ENCODE results near the gene LGALS1.

Gene LGALS1

DNA sequence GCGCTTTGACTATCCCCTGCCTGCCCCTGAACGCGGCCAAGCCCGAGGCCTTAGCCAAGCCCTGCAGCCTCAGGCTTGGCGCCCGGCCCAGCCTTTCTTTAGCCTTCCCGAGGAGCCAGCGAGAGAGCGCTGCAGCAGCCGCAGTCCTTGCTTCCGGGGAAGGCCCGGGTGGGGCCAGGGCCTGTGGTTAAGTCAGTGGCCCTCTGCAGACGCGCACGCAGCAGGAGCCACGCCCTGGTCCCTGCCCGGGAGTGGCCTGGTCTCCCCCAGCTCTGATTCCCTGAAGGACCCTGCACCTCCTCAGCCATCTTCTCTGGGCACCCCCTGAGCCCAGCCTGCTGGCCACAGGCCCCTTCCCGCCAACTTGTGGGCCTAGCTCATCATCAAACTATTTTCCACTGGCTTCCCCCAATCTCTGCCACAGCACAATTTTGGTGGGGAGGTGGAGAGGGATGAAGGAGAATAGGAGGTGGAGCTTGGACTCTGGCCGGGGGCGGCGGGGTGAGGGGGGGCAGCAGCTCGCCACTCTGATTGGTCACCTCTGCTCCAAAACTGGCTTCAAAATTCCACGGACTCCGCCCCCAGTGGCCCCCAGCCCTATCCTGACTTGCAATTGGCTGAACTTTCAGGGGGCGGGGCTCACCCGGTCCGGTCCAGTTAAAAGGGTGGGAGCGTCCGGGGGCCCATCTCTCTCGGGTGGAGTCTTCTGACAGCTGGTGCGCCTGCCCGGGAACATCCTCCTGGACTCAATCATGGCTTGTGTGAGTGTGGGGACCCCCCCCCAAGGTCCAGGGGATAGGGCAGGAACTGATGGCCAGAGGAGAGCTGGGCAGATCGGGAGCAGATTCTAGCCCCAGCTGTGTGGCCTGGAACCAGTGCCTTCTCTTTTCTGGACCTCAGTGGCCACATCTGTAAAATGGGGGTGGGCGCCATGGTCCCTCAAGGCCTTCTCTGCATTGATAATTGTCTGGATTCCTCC is at the start of gene LGALS1:
LGALS1 (plus strand) TSS at position 686 of the 979 bp plus-strand sequence; CDS start at position 753, 67 bp downstream.
- peaks cover 32% of the 10 kb centered on the region for H3F3A ChIP-seq (ENCODE audit: insufficient read depth, low read length)
- peaks cover 23% of the 10 kb centered on the region for H3K4me1 ChIP-seq (ENCODE audit: low read length)
- peak; percentile 88 for DNase-seq
- H3K79me2 ChIP-seq (ENCODE audit: low read length): peaks cover 21% of the 10 kb centered on the region
- H3K27me3 ChIP-seq (replicated peaks; ENCODE audit: insufficient read depth, low read length): no peaks in the 10 kb centered on the region
- H3K9me2 ChIP-seq (replicated peaks; ENCODE audit: insufficient read depth, low read length): no peaks in the 10 kb centered on the region
- H4K20me1 ChIP-seq (ENCODE audit: insufficient read depth, low read length): no peaks in the 10 kb centered on the region
- H3K9me3 ChIP-seq (replicated peaks; ENCODE audit: insufficient read depth, low read length): no peaks in the 10 kb centered on the region
- H2AFZ ChIP-seq (ENCODE audit: low read length): peak within 1 kb of the TSS; percentile 96
- peak within 1 kb of the TSS; percentile 90 for H3K4me2 ChIP-seq (ENCODE audit: low read depth, low read length)
- H3K4me3 ChIP-seq (ENCODE audit: low read length): peak within 1 kb of the TSS; percentile 65
- peak within 1 kb of the TSS; percentile 71 for H3K9ac ChIP-seq (ENCODE audit: low read length)
- H3K36me3 ChIP-seq (replicated peaks; ENCODE audit: insufficient read depth, low read length): no peaks in the 10 kb centered on the region
- H3K27ac ChIP-seq (ENCODE audit: low read length): peak within 1 kb of the TSS; percentile 82; the same call in 1 of the 2 replicates
- TF ChIP-seq, protein P1, sequence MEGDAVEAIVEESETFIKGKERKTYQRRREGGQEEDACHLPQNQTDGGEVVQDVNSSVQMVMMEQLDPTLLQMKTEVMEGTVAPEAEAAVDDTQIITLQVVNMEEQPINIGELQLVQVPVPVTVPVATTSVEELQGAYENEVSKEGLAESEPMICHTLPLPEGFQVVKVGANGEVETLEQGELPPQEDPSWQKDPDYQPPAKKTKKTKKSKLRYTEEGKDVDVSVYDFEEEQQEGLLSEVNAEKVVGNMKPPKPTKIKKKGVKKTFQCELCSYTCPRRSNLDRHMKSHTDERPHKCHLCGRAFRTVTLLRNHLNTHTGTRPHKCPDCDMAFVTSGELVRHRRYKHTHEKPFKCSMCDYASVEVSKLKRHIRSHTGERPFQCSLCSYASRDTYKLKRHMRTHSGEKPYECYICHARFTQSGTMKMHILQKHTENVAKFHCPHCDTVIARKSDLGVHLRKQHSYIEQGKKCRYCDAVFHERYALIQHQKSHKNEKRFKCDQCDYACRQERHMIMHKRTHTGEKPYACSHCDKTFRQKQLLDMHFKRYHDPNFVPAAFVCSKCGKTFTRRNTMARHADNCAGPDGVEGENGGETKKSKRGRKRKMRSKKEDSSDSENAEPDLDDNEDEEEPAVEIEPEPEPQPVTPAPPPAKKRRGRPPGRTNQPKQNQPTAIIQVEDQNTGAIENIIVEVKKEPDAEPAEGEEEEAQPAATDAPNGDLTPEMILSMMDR (IDR thresholded peaks at IDR 0.05; ENCODE audit: low read length): no peak
- no peak for TF ChIP-seq EZH2phosphoT487 (IDR thresholded peaks at IDR 0.05; ENCODE audit: low read length)
- no peak for TF ChIP-seq EZH2 (optimal IDR thresholded peaks at IDR 0.05; ENCODE audit: low read depth, low read length)

DNA sequence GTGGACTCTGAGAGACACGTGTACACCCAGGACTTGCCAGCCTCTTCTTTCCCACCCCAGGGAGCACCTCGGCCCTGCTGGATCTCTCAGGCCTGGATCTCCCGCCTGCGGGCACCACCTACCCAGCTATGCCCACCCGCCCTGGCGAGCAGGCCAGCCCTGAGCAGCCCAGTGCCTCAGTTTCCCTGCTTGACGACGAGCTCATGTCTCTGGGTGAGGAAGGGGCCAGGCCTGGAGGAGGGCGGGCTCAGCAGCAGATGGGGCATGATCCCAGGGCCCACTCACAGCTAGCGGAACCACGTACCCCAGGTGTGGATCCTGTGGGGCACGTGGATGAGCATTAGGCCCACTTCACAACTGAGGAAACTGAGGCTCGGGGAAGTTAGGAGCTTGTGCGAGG is 49.7 kb upstream of the LGALS1 start:
- H3K9ac ChIP-seq (ENCODE audit: low read length): no peak overlapping the region
- H3K27ac ChIP-seq (ENCODE audit: low read length): no peak overlapping the region
- H2AFZ ChIP-seq (ENCODE audit: low read length): no peak overlapping the region
- H3K36me3 ChIP-seq (replicated peaks; ENCODE audit: insufficient read depth, low read length): no peaks in the 10 kb centered on the region
- DNase-seq: no peak
- no peaks in the 10 kb centered on the region for H4K20me1 ChIP-seq (ENCODE audit: insufficient read depth, low read length)
- H3F3A ChIP-seq (ENCODE audit: insufficient read depth, low read length): peaks cover 10% of the 10 kb centered on the region
- H3K4me1 ChIP-seq (ENCODE audit: low read length): peaks cover 23% of the 10 kb centered on the region
- no peaks in the 10 kb centered on the region for H3K9me2 ChIP-seq (replicated peaks; ENCODE audit: insufficient read depth, low read length)
- H3K4me3 ChIP-seq (ENCODE audit: low read length): no peak overlapping the region
- H3K27me3 ChIP-seq (replicated peaks; ENCODE audit: insufficient read depth, low read length): no peaks in the 10 kb centered on the region
- TF ChIP-seq EZH2 (optimal IDR thresholded peaks at IDR 0.05; ENCODE audit: low read depth, low read length) (no peak), EZH2phosphoT487 (IDR thresholded peaks at IDR 0.05; ENCODE audit: low read length) (no peak)
- TF ChIP-seq, protein P1 (IDR thresholded peaks at IDR 0.05; ENCODE audit: low read length): no peak
- no peak overlapping the region for H3K4me2 ChIP-seq (ENCODE audit: low read depth, low read length)
- H3K9me3 ChIP-seq (replicated peaks; ENCODE audit: insufficient read depth, low read length): no peaks in the 10 kb centered on the region
- no peaks in the 10 kb centered on the region for H3K79me2 ChIP-seq (ENCODE audit: low read length)

DNA sequence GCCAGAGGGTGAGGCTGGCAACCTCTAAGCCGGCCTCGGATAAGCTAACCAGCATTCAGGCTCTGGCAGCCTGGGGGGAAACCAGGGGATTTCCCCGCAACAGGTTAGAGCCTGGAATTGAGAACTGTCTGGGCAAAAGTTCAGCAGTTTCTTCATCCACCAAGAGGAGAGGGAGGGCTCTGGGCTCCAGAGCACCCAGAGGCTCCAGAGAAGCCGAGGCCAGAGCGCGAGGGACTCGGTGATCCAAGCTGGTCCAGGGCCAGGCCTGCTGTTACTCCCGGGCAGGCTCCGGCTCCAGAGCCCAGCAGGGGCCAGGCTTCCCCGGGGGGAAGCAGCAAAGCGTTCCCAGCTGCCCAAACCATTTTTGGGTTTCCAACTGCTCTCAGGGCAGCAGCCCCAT is 49.3 kb upstream of the LGALS1 start:
- H2AFZ ChIP-seq (ENCODE audit: low read length): no peak overlapping the region
- peaks cover 10% of the 10 kb centered on the region for H3F3A ChIP-seq (ENCODE audit: insufficient read depth, low read length)
- no peak for DNase-seq
- no peak overlapping the region for H3K4me3 ChIP-seq (ENCODE audit: low read length)
- TF ChIP-seq, protein P1 (IDR thresholded peaks at IDR 0.05; ENCODE audit: low read length): no peak
- no peak for TF ChIP-seq EZH2 (optimal IDR thresholded peaks at IDR 0.05; ENCODE audit: low read depth, low read length)
- no peak for TF ChIP-seq EZH2phosphoT487 (IDR thresholded peaks at IDR 0.05; ENCODE audit: low read length)
- no peaks in the 10 kb centered on the region for H3K79me2 ChIP-seq (ENCODE audit: low read length)
- no peaks in the 10 kb centered on the region for H3K9me2 ChIP-seq (replicated peaks; ENCODE audit: insufficient read depth, low read length)
- H3K4me2 ChIP-seq (ENCODE audit: low read depth, low read length): no peak overlapping the region
- H3K9ac ChIP-seq (ENCODE audit: low read length): no peak overlapping the region
- no peaks in the 10 kb centered on the region for H3K36me3 ChIP-seq (replicated peaks; ENCODE audit: insufficient read depth, low read length)
- H3K27ac ChIP-seq (ENCODE audit: low read length): 0 out of 2 replicates have a peak overlapping the region, but pooled peaks have one; percentile 2
- no peaks in the 10 kb centered on the region for H3K9me3 ChIP-seq (replicated peaks; ENCODE audit: insufficient read depth, low read length)
- H3K27me3 ChIP-seq (replicated peaks; ENCODE audit: insufficient read depth, low read length): no peaks in the 10 kb centered on the region
- H4K20me1 ChIP-seq (ENCODE audit: insufficient read depth, low read length): no peaks in the 10 kb centered on the region
- peaks cover 23% of the 10 kb centered on the region for H3K4me1 ChIP-seq (ENCODE audit: low read length)

Measured in MM.1S (cell line).